Epithelial cell of proximal tubule (primary cell): ENCODE data around the gene WIF1. TPM values are rescaled to one million over a fixed set of nuclear protein-coding genes. Genes with fewer than 3 reads are reported as not detected.

ENCODE experiments used
- DNase-seq: peaks from one replicate; pipeline ENCODE4 v3.0.0-alpha.2; 2011; ENCODE audit warnings: low read depth
- H3K4me3 ChIP-seq: 2 replicates; pipeline ENCODE4 v1.5.1; 2011; ENCODE audit warnings: low read depth, mild to moderate bottlenecking, low read length
- total RNA-seq: library from RNA; depleted of rRNA; stranded (reverse); fragments of >200 nt; gene quantifications from 2 replicates; pipeline ENCODE4 v1.2.3, GENCODE V29; 2015
- TF ChIP-seq, protein P1 (sequence below): conservative IDR thresholded peaks from 2 replicates; pipeline ENCODE4 v1.5.1; 2012; ENCODE audit warnings: low read depth, mild to moderate bottlenecking, low read length

The WIF1 gene
- total RNA-seq, 1 donor from 2014 or later: not detected

DNA sequence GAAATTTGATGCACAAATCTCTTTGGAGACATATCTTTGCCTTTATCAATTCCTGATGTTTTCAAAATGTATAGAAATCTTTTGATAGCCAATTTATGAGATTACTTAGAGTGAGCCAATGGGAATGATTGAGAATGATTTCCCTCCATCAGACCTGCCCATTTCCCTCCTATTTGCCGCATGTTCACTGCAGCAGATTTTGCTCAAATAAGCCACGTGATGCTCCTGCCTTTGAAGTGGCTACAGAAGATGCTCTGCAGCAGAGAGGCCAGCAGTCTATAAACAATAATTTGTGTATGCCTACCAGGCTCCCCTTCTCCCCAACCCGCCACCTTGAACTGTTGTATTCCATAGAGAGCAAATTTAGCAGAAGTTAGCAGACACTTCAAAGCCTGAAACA is 21.9 kb downstream of the WIF1 start:
- TF ChIP-seq, protein P1, sequence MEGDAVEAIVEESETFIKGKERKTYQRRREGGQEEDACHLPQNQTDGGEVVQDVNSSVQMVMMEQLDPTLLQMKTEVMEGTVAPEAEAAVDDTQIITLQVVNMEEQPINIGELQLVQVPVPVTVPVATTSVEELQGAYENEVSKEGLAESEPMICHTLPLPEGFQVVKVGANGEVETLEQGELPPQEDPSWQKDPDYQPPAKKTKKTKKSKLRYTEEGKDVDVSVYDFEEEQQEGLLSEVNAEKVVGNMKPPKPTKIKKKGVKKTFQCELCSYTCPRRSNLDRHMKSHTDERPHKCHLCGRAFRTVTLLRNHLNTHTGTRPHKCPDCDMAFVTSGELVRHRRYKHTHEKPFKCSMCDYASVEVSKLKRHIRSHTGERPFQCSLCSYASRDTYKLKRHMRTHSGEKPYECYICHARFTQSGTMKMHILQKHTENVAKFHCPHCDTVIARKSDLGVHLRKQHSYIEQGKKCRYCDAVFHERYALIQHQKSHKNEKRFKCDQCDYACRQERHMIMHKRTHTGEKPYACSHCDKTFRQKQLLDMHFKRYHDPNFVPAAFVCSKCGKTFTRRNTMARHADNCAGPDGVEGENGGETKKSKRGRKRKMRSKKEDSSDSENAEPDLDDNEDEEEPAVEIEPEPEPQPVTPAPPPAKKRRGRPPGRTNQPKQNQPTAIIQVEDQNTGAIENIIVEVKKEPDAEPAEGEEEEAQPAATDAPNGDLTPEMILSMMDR: no peak
- no peak for DNase-seq
- H3K4me3 ChIP-seq: no peak overlapping the region

DNA sequence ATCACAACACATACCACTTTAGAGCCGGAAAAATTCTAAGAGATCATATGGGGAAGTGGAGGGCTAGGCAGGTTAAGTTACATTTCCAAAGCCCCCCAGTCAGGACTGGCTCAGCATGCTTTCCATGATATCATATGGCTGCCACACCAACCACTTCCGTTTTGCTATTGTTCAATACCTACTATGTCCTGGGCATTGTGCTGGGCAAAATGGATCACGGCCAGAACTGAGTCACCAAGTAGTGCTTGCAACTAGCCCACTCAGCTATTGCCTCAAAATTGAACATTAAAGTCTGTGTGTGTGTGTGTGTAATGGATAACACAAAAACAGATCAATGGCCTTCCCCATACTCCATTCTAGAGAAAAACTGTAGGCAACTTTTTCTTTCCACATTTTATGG is 22.7 kb downstream of the WIF1 start:
- no peak for DNase-seq
- TF ChIP-seq, protein P1: no peak
- H3K4me3 ChIP-seq: no peak overlapping the region

DNA sequence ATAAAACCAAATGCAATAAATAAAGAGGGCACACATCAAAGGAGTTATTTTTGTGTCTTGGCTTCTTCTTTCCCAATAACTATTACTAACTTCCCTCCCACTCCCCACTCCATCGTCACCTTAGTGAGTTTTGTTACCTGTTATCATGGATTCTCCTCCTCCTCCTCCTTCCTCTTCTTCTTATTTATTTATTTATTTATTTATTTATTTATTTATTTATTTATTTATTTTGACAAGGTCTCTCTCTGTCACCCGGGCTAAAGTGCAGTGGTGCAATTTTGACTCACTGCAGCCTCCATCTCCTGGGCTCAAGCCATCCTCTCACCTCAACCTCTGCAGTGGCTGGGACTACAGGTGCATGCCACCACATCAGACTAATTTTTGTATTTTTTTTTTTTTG is 26.4 kb downstream of the WIF1 start:
- no peak for DNase-seq
- TF ChIP-seq, protein P1: no peak

DNA sequence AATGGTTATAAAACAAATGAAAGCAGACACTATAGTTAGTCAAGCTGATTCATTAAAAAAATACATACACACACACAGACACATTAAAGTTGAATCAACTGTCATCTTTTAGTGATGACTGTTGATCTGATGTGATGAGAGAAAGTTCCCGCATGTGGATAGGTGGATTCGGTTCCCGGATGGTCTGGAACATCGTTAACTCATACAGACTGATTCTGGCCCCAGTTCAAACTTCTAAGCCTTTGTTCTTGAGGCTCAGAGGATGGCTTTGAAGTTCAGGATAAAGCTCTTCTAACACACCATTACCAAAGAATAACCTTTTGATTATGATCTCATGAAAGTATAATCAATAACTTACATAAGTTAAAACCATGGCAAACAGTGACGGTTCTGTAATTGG is 27.5 kb downstream of the WIF1 start:
- H3K4me3 ChIP-seq: no peak overlapping the region
- TF ChIP-seq, protein P1: no peak
- DNase-seq: no peak

More for the DNA sequence above, 26.4 kb downstream of the WIF1 start:
- H3K4me3 ChIP-seq: no peak overlapping the region

DNA sequence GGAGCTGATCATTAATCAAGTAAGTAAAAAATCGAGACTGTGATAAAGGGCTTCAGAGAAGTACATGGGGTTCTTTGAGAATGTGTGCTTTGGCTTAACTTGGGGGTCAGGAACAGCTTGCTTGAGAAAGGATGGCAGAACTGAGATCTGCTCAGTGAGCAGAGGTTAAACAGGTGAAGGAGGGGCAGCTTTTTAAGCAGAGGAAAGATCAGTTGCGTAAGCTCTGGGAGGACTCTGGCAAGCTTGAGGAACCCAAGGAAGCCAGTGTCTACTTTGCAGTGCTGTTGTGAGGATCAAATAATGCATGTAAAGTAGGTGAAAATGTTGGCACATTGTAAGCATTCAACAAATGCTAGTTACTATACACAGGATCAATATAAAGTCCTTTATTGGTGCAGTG is 30.6 kb downstream of the WIF1 start:
- TF ChIP-seq, protein P1: no peak
- no peak for DNase-seq
- no peak overlapping the region for H3K4me3 ChIP-seq

DNA sequence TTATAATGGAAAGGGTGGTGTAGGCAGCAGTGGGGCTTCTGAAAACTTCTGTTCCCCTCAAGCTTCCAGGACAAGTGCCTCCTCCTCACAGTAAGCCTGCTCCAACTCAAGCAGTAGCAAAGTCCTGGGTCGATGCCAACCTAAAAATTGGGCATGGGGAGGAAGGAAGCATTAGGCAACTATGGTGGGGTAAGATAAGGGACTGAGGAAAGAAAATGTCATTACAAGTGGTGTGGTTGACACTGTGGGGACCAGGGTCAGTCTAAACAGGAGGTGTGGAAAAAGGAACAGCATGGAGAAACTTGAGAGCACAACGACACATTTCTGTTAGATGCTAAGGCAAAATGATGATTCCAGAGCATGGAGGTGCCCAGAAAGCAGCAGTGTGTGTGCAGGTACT is 34.9 kb downstream of the WIF1 start:
- TF ChIP-seq, protein P1: no peak

DNA sequence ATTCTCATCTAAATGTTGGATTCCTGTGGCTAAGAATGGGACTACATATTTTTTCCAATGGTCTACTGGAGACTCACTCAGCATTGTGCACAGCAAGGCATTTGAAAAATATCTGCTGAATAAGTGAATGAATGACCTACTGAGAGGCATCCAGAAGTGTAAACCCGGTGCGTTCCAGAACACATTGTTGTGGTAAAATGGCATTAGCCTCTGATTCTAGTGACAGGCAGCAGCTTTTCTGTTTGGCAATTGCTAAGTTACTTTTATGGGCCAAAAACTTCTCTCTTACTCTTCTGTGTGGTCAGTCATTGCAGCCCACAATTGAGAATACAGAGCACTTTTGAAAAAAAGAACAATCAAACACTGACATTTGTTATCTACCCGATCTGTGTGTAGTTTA is 36.5 kb downstream of the WIF1 start:
- no peak for DNase-seq
- H3K4me3 ChIP-seq: no peak overlapping the region
- TF ChIP-seq, protein P1: no peak

More for the DNA sequence above, 34.9 kb downstream of the WIF1 start:
- DNase-seq: no peak
- H3K4me3 ChIP-seq: no peak overlapping the region
